GM18507 (cell line): ENCODE results near the gene MGAT4C.
"Not testable (repeated sequence)": the region's sequence is repeated elsewhere in the genome, so short reads cannot be mapped to it uniquely, and the experiment has no call there.

Source experiments
- DNase-seq: peaks from one replicate; pipeline ENCODE4 v3.0.0; 2011; ENCODE audit warnings: low read depth; ENCODE audit not compliant: insufficient read length; ENCODE audit errors: extremely low spot score
- FAIRE-seq: peaks from 2 replicates; lab custom pipeline; 2011; peaks lifted over from hg19 to GRCh38; lab: Jason Lieb, UNC

Gene MGAT4C

DNA sequence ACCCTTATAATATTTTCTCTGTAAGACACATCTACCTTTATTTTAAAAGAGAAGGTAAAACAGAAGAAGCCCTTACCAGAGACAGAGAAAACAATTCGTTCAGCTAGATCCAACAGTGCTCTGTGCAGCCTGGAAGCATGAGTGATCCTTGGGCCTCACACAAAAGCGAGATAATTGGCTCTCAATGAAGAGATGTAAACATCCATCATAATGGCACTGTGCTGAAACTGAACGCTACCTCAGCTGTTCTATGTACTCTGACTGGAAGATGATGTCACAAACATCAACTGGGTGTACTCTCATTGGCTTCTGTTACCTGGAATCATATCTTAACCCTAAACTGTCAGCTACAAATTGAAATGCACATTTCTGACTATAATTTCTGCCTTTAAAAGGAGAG lies at the start of gene MGAT4C:
MGAT4C (minus strand) TSS at position 229 of the 400 bp plus-strand sequence.
- FAIRE-seq (no peak), DNase-seq (no peak)

DNA sequence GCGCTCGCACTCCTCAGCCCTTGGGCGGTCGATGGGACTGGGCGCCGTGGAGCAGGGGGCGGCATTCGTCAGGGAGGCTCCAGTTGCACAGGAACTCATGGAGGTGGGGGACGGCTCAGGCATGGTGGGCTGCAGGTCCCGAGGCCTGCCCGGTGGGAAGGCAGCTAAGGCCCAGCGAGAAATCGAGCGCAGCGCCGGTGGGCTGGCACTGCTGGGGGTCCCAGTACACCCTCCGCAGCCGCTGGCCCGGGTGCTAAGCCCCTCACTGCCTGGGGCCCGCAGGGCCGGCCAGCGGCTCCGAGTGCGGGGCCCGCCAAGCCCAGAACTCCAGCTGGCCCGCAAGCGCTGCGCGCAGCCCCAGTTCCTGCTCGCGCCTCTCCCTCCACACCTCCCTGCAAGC lies 40.2 kb upstream of the MGAT4C start:
- not testable (repeated sequence) for FAIRE-seq, DNase-seq

- FAIRE-seq (no peak), DNase-seq (no peak)
These were observed 37.6 kb upstream of the MGAT4C start for GRCh38 chr12:86293682-86294240.

DNA sequence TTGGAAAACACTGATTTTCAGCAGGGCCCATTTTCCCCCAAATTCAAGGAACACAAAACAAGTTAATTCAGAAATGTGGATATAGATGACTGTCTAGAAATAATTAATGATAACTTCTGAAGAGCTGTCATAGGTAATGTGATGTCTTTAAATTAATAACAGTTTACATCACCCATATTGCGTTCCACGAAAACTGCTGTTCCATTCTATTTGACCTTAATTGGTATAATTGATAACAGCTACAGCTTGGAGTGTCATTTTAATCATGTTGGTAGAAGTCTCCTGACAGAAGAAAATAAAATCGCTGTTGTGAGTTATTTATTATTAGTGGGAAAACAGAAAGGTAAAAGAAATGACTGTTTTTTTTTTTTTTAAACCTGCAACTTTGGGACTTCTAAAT lies 36.3 kb upstream of the MGAT4C start:
- no peak for FAIRE-seq
- no peak for DNase-seq

- DNase-seq (no peak), FAIRE-seq (no peak)
These were observed 34.4 kb upstream of the MGAT4C start for GRCh38 chr12:86290615-86291014.

- no peak for FAIRE-seq
- no peak for DNase-seq
These were observed 29.9 kb upstream of the MGAT4C start for GRCh38 chr12:86286119-86286518.

DNA sequence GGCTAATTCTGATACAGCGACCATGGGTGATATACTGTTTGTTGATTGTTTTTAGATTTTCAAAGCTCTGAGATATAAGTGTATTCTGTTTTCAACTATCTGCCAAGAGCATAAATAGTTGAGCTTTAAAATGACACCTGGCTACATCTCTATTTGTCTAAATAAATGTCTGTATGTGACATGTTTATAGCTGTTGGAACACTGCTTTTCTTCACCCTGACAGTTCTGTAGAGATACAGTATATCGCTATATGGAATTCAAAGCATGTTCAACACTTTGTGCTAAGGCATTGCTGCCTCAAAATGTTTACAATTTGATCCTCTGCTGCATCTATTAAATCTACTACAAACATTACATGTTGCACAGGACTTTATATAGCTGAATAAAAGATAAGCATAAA lies 27.4 kb upstream of the MGAT4C start:
- no peak for DNase-seq
- FAIRE-seq = no peak

DNA sequence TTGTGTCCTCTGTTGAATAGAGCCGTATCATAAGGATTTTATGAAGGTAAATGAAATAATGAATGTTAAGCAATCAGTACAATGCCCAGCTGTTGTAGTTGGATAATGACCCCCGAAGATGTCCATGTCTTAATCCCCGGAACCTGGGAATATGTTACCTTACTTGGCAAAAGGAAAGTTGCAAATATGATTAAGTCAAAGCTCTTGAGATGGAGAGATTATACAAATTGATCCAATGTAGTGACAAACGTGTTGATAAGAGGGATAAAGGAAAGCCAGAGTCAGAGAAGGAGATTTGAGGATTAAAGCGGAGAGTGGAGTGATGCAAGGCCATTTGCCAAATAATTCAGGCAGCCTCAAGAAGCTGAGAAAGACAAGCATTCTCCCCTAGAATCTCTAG lies 19.2 kb upstream of the MGAT4C start:
- DNase-seq = no peak
- FAIRE-seq = no peak

GRCh38 chr12:86265329-86265695 lies 9.1 kb upstream of the MGAT4C start:
- FAIRE-seq (no peak), DNase-seq (no peak)

- FAIRE-seq = no peak
- DNase-seq = no peak
These were observed 8.5 kb upstream of the MGAT4C start for GRCh38 chr12:86264451-86265328.

GRCh38 chr12:86261578-86261977 lies 5.4 kb upstream of the MGAT4C start:
- DNase-seq (no peak), FAIRE-seq (no peak)

GRCh38 chr12:86261142-86261541 lies 5.0 kb upstream of the MGAT4C start:
- DNase-seq (no peak), FAIRE-seq (no peak)

- DNase-seq (no peak), FAIRE-seq (no peak)
These were observed 4.0 kb upstream of the MGAT4C start for GRCh38 chr12:86260183-86260582.

GRCh38 chr12:86257134-86257533 lies 943 bp upstream of the MGAT4C start:
- FAIRE-seq (no peak), DNase-seq (no peak)

GRCh38 chr12:86254399-86255107 lies 1.6 kb downstream of the MGAT4C start:
- no peak for FAIRE-seq

DNA sequence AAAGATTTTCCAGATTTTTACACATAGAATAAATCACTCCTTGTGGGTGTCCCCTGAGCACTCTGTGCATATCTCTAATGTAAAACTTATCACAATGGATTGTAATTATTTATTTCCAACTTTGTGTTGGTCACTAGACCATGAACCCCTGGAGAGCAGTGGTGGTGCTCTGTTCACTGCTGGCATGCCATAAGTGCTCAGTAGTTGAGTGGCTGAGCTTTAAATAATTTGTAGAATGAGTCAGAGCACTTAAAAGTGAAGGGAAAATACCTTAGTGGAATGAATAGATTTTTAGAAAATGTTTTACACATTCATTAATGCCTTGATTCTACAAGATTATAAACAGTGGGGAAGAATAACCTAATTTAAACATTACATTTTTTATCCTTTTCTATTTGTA lies 6.3 kb downstream of the MGAT4C start:
- no peak for FAIRE-seq
- DNase-seq = no peak

More at GRCh38 chr12:86254399-86255107, 1.6 kb downstream of the MGAT4C start:
- DNase-seq = no peak

DNA sequence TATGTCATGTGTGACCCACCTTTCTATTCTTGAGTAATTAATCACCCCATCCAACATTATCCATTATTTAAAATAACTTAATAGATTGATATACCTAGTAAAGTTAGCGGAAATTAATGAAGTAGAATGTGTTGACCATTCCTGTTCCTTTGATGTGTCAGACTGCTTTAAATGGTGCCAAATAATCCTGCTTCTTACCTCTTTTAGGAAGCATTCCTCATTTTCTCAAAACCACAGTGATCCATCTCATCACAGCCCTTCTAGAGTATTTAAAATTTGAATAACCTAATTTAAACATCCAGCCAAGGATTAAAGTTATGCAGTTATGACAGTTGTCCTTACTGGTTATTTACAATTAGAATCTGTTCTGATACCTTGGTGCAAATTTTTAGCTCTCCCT lies 6.9 kb downstream of the MGAT4C start:
- FAIRE-seq (no peak), DNase-seq (no peak)

- FAIRE-seq (no peak), DNase-seq (no peak)
These were observed 8.3 kb downstream of the MGAT4C start for GRCh38 chr12:86247871-86248270.

- DNase-seq (no peak), FAIRE-seq (no peak)
These were observed 14.6 kb downstream of the MGAT4C start for GRCh38 chr12:86241600-86241999.

DNA sequence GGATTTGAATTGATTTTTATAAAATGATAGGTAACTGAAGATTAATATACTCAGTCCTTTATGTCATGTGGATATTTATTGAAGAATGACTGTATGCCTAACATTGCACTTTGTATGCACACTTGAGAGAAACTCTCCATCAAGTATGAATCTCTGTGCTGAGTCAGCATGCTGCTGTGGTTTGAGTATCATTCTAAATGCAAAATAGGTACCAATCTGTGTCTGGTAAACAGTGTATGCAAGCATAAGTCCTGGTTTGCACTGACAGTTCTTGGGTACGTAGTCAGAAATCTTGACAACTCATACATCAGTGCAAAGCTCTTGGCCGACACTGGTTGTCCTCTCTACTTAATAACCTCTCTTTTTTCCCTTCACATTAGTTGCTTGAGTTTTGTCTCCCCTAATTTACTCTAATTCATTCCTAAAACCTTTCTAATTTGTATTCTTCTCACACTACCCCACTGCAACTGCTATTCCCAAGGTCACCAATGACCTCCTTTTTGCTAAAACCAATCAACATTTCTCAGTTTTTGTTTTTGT lies 21.8 kb downstream of the MGAT4C start:
- DNase-seq = no peak

More for the DNA sequence above, 21.8 kb downstream of the MGAT4C start:
- no peak for FAIRE-seq
